NCI-H82 (cell line): ENCODE measurements around the gene HDAC3.
A peak's percentile ranks its signal among the peaks of the same experiment; 100 is the strongest.

Experiments
- DNase-seq: peaks from one replicate; lab custom pipeline; 2025; lab: John Stamatoyannopoulos, UW

The HDAC3 gene

DNA sequence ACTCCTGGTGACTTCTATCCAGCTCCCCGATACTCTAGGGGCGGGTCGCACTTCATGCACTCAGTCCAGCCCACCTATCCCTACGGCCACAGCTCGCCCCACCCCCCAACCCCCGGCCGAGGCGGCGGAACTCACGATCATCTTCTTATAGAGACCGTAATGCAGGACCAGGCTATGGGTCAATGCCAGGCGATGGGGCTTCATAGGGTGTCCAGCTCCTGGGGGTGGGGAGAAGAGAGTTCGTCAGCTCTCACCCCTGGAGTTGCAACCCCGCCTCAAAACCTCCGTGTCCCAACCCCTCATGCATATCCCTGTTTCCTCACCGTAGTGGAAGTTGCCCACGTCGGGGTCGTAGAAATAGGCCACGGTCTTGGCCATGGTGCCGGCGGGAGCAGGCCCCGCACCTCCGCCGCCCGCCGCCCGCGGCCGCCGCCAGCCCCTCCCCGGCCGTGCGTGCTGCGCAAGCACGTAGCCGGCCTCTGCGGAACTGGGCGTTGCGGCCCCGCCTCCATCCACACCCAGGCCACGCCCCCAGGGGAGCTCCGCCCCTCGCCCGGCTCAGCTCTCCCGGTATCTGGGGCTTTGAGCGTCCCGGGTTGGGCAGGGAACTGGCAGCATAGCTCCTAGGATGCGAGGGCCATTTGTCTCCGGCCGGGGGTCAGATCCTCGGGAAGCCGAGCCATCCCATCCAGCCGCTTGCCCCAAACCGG lies at the start of gene HDAC3, which contains the start of gene RELL2:
HDAC3 (minus strand) TSS at position 437 of the 710 bp plus-strand sequence; CDS start at position 378, 59 bp downstream.
RELL2 (plus strand) TSS at position 585 of the 710 bp plus-strand sequence. CDS start 1,229 bp downstream, outside the sequence.
- peak; percentile 87 for DNase-seq

- no peak for DNase-seq
Observed at GRCh38 chr5:141685591-141685990, 48.9 kb upstream of the HDAC3 start.

DNA sequence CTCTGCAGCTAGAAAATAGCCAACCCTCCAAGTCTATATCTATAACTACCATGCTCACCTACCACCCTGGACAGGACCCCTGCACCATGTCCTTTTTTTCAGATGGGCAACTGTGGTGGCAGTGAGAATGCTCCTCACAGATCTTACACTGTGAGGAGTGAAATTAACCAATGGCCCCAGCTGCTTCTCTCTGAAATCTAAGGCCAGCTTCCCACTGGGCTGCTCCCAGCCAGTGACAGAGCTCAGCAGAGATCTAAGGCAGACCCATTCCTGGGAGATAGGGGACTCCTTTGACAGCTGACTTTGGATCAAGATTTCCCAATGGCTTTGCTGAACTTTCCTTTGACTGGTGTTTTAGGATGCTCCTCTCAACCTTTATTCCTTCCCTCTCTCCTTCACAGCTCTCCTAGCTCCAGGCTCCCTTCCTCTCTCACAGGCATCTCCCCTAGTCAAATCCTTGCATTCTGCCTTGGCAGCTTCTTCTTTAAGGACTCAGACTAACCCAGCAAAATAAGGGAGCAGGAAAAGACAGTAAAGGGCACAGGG lies 47.0 kb upstream of the HDAC3 start:
- no peak for DNase-seq

DNA sequence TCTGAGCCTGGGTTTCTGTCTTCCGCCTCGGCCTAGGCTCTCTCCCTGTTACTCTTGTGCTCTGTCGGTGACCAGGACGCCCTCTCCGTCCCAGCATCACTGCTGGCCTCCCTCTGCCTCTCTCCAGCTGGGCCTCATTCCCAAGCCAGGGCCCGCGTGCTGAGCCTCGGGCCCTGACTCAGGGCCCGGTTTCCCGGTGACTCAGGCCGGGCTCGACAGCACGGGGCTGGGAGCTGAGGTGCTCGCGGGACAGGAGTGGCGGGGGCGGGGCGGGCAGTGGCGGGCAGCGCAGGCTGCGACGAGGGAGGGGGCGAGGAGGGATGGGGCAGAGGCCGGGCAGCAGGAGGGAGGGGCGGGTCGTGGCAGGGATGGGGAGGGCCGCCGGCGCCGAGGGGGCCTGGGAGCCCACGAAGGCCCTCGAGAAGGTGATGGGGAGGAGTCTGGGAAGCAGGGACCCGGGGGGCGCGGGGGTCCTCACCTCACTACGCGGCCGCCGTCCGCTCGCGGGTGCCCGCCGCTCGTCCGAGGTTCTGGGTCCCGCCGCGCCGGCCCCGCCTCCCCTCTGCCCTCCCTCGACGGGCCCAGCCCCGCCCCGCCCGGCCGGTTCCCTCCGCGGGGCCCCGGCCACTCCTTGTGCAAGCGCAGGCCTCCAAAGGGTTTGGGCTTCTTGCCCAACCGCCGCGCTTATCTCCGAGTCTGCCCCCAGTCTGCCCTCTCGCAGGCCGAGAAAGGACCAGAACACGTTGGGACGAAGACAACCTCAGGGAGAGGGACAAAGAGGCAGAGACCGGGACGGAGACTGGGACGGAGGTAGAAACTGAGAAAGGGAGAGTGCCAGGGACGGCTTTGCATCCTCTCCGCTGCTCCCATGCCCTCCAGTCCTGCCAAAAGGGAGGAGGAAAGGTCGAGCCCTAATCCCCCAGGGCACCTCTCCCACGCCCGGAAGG lies 45.3 kb upstream of the HDAC3 start, which contains the start of gene ARAP3:
ARAP3 (minus strand) TSS at position 536 of the 947 bp plus-strand sequence. CDS start 1,744 bp downstream, outside the sequence.
- DNase-seq: peak; percentile 20

DNA sequence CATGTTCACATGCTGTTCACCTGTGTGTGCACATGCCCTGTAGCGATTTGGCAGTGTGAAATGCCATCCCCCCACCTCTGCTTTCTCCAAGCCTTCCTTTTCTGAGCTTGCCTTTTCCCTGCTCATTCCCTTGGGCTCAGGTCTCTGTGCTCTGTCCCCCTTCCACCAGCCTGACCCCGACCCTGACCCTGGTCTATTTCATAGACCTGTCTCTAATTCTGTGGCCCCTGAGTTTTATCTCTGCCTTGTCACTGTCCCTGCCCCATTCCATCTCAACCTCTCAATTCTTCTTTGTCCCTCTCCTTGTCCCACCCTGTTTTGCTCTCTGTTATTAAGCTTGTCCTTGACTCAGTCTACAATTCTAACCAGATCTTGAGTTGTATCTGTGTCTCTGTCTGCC lies 44.6 kb upstream of the HDAC3 start:
- no peak for DNase-seq

GRCh38 chr5:141680751-141681201 lies 44.1 kb upstream of the HDAC3 start:
- peak; percentile 66 for DNase-seq

DNA sequence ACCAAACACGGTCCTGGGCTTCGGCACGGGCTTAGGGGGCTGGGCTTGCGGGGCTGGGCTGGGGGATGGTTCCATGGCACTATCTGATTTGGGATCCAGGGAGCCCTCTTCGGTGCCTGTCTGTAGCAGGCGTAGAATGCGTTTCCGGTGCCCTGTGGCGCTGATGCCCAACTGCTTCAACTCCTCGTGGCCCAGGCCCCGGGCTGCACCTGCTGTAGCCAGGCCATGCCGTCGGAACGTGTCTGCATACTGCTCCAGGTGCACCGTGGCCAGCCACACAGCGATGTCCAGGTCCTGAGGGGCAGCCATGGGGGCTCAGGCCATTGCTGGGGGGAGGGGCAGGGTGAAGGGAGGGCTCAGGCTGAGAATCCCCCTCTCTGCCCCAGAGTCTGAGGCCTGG lies 43.5 kb upstream of the HDAC3 start:
- no peak for DNase-seq

DNA sequence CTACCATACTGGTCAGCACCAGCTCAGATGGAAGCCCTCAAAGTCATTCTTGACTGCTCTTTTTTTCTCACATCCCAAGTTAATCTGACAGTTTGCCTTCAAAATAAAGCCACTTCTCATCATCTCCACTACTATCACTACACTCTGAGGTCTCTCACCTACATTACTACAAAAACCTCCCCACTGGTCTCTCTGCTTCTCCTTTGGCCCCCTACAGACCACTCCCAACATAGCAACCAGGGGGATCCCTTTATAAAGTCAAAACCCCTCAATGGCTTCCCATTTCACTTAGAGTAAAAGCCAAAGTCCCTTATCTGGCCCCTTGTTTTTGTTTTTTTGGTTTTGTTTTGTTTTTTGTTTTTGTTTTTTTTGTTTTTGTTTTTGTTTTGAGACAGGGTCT lies 40.8 kb upstream of the HDAC3 start:
- DNase-seq: peak; percentile 47

DNA sequence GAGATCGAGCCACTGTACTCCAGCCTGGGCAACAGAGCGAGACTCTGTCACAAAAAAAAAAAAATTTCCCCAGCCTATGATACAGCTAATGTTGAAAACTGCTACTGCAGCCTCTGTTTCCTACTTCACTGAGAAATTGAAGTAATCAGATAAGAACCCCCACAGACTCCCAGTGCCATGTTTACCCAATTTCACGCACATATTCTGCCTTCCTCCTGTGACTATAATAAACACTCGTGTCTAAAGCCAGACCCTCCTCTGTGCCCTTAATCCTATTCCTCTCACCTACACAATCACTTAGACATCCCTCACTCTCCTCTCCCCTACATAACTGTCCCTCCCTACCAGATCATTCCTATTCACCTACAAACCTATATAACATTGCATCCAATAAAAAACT lies 39.0 kb upstream of the HDAC3 start:
- DNase-seq: no peak

- no peak for DNase-seq
Observed at GRCh38 chr5:141674747-141675146, 38.1 kb upstream of the HDAC3 start.

GRCh38 chr5:141672841-141673813 lies 36.5 kb upstream of the HDAC3 start:
- DNase-seq: peak; percentile 12

DNA sequence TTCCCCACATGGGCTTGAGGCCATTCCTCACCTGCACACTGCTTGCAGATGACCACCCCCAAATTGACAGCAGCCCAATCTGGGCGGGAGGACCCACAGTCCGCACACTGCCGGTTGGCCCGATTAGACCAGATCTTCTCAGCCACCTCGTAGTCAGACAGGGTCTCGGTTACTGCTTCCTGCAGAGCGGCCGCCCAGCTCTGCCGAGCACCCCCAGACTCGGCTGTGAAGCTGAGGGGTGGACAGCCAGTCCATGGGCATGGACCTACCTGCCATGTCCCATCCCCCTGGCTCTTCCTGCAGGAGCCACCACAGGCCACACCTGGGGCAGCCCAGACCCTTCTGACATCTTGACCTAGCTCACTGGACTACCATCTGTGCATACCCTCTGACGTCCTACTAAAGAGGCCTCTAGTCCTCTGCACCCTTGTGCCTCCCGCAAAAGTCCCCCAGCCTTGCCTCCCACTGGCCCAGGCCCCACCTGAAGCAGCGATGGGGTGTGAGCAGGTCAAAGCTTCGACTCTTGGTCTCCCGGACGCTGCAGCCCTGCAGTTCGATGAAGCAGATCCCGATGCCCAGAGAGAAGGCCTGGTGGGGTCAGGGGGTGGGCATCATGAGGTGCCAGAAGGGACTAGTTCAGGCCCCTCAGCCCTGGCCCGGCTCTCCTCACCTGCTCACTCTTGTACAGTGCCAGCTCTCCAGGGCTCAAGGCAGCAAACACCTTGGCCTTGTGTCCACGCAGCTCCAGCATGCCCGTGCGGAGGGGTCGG lies 35.6 kb upstream of the HDAC3 start:
- no peak for DNase-seq

DNA sequence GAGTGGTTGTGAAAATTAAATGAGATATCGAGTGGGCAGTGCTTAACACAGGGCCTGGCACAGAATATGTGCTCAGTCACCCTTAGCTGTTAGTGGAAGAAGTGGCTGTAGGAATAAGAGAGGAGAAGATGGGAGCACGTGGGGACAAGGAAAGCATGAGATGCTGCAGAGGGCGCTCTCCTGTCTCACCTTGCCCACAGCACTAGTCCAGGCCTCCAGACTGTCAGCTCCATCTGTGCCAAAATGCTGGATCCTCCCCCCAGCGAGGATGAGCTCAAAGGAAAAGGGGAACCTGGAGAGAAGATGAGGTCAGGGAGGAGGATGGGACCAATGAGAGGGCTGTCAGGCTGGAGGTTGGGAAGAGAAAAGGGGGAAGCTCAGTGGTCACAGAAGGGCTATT lies 32.9 kb upstream of the HDAC3 start:
- no peak for DNase-seq

DNA sequence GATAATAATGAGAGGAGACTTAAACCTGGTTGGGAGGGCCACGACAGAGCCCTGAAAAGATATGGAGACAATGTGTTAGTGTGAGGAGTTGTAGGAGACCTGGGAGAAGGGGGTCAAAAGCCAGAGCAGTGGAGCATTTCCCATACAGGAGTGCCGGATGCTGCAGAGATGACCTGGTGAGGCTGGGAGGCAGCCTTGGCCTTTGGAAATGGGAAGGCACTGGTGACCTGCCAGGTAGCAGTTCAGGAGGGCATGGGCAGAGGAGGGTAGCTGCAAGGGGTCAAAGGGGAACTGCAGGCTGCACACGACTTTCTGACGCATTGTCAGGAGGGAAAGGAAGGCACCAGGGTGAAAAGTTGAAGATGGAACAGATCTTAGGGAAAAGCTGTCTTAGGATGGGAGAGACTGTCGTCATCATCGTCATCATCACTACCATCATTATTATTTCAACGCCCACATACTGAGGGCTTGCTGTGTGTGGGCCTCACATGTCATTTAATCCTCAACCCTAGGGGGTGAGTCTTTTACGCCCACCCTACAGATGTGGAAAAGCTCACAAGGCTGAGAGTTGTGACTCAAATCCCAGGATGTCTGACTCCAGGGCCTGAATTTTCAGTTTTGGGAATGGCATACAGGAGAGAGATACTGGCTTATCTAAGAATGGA lies 32.1 kb upstream of the HDAC3 start:
- no peak for DNase-seq

DNA sequence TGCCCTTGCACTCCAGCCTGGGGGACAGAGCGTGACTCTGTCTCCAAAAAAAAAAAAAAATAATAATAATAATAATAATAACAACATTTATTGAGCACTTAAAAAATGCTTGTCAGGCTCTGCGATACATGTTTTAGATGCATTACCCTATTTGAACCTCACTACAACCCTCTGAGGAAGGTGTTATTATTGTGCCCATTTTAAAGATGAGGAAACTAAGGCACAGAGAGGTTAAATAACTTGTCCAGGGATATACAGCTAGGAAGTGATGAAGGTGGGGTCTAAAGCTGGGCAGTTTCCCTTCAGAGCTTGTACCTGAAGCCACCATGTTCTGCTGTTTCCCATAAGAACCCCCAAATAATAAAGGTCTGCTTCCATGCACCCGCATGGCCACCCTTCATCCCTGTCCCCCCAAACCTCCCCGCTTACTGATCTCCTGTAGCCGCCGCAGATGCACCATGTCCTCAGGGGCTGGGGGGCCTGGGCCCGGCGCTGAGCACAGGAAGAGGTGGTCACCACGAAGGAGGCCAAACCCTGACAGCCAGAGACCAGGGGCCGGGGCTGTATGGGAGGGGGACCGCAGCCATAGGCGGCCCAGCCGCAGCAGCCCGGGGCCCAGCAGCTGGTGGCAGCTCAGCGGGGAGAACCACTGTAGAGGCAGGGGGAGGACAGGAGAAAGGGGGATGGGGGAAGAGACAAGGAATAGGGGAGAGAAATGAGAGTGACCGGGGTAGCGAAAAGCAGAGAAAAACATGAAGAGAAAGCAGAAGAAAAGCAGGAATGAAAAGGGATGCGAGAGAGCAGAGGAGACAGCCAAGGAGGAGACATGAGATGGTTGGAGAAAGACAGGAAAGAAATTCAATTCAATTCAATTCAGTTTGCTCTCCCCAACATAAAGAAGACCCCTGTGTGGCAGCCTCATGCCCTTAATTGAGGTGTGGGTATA lies 29.6 kb upstream of the HDAC3 start:
- no peak for DNase-seq

GRCh38 chr5:141664733-141665461 lies 28.2 kb upstream of the HDAC3 start:
- peak; percentile 70 for DNase-seq

DNA sequence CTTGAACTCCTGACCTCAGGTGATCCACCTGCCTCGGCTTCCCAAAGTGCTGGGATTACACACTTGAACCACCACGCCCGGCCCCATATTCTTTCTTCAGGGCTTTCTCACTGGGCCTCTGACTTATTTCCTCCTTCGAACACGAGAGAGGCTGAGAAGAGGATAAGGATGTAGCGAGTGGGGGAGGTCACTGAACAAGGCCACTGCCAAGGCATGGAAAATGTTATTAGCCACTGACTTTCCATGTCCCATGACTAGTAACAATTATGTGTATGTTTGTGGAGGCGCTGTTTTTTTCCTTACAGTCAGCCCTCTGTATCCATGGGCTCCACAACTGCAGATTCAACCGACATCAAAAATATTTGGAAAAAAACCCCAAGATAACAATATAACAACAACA lies 26.9 kb upstream of the HDAC3 start:
- DNase-seq: no peak

DNA sequence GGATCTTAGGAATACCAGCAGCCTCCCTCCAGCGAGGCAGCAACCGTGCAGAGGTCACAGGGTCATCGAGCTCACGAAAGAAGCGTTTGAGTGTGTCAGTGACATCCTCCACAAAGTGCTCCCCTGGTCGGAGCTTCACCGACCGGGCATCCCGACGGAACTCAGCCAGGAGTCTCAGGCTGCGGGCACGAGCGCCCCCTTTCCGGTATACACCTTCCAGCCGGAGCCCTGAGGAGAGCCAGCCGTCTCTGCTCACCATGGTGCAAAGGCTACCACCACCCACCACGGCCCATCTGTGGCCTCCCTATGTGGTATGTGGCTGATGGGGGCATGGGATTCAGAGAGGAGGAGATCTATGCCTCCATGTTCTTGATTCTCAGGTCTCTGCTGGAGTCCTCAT lies 25.4 kb upstream of the HDAC3 start:
- no peak for DNase-seq
